HFF-Myc (cell line): ENCODE results near the gene ITPK1.

ENCODE experiments used
- DNase-seq: peaks from one replicate; pipeline ENCODE4 v3.0.0-alpha.2; 2011; ENCODE audit warnings: low read depth; ENCODE audit errors: extremely low read depth
- H3K4me3 ChIP-seq: replicated peaks from 2 replicates; pipeline ENCODE4 v1.5.1; 2011; ENCODE audit warnings: low read depth, mild to moderate bottlenecking, control low read depth, low read length
- TF ChIP-seq, protein P1 (sequence below): IDR thresholded peaks from 2 replicates; pipeline ENCODE4 v1.5.1; 2012; ENCODE audit warnings: mild to moderate bottlenecking, low read depth, low read length, control low read depth; ENCODE audit errors: missing control alignments

ITPK1 gene

DNA sequence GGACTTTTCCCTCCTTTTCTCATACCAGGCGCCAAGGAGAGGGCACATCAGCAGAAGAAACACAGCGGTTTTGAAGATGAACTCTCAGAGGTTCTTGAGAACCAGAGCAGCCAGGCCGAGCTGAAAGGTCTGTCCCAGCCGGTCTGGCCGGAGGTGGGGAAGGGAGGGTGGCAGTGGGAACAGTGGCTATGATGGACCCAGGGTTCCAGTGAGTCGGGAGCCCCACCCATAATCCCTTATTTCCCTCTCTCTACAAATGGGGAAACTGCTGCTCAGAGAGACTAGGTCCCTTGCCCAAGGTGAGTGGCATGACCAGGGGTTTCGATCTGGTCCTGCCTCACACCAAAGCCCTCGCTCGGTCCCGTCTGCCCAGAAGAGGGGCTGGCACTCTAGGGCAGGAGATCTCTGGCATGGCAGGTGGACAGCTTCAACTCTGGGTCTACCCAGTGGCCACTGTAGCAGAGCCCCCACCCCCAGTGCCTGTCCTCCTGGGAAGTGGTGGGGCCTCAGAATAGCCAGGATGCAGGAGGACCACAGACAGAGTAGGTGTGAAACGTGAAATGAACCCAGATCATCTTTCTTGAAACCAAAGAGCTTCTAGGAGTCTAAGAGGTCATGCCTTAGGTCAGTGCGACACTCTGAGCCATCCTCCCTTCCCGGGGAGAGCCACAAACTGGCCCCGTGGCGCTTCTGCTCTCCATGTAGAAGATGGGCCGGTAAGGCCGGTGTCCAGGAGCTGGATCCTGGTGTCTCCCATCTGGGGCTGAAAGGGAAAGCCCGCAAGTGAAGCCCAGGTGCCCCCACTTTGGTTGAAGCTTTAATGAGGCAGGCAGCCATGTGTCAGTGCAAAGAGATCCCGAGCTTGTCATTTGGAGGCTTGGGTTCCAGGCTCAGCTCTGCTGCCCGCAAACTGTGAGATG lies 185.8 kb downstream of the ITPK1 start:
- no peak overlapping the region for H3K4me3 ChIP-seq
- TF ChIP-seq, protein P1, sequence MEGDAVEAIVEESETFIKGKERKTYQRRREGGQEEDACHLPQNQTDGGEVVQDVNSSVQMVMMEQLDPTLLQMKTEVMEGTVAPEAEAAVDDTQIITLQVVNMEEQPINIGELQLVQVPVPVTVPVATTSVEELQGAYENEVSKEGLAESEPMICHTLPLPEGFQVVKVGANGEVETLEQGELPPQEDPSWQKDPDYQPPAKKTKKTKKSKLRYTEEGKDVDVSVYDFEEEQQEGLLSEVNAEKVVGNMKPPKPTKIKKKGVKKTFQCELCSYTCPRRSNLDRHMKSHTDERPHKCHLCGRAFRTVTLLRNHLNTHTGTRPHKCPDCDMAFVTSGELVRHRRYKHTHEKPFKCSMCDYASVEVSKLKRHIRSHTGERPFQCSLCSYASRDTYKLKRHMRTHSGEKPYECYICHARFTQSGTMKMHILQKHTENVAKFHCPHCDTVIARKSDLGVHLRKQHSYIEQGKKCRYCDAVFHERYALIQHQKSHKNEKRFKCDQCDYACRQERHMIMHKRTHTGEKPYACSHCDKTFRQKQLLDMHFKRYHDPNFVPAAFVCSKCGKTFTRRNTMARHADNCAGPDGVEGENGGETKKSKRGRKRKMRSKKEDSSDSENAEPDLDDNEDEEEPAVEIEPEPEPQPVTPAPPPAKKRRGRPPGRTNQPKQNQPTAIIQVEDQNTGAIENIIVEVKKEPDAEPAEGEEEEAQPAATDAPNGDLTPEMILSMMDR: no peak
- no peak for DNase-seq

DNA sequence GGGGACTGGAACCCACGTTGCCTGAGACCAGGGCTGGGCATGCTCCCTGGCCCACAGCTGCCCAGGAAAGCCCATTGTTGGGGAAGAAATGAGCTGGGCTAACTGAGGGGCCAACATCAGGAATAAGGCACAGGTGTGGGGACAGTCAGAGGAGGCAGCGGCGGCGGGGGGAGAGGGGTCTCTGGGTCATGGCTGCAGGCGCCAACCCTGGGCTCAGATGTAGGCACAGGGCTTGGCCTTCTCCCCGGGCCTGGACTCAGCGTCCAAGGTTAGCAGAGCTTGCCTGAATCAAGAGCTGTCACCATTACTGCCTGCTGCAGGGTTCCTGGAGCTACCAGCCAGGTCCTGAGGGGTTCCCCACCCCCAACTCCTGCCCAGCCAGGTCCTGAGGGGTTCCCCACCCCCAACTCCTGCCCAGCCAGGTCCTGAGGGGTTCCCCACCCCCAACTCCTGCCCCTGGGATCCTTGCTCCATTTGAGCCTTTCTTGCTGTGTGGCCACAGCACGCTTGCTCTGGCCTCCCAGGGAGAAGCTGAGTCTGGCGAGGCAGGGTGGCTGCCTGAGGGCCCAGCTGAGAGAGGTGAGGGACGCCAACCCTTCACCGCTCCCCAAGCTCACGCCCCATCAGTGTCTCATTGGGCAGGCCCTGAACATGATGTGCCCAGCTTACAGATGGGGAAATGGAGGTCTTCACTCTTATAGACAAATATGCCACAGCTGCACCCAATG lies 186.6 kb downstream of the ITPK1 start:
- no peak for DNase-seq
- TF ChIP-seq, protein P1: no peak
- no peak overlapping the region for H3K4me3 ChIP-seq

DNA sequence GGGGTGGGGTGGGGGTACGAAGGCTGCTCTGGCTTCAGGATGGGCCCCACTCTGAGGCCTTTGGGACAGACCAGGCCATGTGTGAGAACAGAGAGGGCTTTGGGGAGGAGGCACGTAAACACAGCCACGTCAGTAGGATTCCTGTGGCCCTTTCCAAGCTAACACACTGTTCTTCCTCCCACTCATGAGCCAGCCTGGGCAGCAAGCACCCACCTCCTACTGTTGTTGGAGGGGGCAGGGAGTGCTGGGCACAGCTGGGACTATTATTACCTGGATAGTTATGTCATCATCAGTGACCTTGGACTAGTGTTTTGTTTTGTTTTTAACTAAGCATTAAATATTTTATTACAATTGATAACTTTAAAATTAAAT lies 187.5 kb downstream of the ITPK1 start:
- no peak overlapping the region for H3K4me3 ChIP-seq
- TF ChIP-seq, protein P1: no peak
- no peak for DNase-seq

DNA sequence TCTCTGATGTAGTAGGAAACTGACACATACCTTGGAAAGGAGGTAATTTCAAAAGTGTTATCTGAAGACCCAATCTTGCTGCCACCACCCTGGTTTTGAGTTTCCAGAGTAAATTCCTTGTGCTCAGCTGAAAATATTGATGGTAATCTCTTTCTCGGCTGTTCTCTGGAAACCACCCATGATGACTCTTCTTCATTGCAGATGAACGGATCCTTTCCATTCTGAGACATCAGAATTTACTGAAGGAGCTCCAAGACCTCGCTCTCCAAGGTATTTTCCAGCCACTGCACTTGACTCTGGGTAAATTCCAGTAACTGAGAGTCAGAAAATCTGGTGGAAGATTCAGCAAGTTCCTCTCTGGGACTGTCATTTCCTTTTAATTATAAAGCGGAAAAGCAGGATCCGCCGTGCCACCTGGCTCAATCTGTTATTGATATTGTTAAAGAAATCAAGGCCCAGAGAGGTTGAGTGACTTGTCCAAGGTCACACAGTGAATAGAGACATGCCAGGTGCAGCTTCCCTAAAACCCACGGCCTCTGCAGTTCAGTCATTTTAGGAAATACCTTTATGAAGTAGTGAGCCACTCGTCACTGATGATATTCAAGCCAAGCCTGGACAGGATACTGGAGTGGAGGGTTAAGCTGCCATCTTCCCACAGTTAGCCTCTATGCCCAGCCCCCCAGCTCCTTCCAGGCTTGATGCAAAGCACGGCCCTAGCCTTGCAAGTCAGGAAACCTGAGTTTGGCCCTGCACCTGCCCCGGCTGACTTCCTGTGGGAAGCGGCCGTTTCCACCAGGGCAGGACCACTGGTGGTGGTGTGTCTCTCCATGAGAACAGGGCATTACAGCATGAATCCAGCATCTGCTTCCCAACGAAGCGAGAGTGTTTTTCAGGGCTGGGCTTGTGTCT lies 188.1 kb downstream of the ITPK1 start:
- no peak overlapping the region for H3K4me3 ChIP-seq
- no peak for DNase-seq
- TF ChIP-seq, protein P1: no peak

DNA sequence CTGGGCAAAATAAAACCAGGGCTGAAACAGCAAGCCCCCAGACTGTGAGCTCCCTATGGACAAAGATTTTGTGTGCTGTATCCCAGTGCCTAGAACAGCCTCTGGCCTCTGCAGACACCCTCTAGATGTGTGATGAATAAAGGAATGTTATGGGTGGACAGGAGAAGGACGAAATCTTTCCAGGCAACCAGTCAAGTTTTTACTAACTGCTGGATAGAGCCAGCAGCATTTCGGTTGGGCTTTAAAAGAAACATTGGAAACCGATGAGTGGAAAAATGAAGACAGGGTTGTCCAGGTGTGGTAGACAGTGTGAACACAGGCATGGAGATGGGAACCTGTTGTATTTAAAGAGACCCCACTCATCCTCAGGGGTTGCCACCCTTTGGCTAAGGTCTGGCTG lies 188.8 kb downstream of the ITPK1 start:
- H3K4me3 ChIP-seq: no peak overlapping the region
- no peak for DNase-seq
- TF ChIP-seq, protein P1: no peak

DNA sequence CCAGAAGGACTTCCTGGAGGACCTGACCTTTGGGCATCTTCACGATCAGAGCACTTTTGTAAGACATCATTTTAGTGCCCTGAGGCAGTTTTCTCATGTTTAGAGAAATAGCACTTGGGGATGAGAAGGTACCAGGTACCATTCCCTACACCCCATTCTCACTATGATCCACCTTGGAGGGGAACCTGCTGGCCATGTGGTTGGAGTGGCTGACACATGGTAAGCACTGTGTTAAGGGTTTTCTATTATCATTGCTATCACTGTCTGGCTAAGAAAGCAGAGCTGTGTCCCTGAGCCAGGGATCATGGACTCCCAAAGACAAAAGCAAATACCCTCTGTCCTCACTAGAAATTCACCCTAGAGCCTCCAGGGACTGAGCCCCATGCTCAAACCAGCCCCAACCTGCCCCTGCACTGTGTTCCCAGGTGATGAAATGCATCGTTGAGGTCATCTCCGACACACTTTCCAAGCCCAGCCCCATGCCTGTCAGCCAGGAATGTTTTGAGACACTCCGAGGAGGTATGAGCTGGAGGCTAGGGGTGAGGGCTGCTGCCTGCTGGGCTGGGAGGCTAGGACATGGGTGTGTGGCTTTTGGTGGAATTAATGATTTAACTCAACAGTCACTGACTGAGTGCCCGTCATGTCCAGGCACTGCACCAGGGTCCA lies 189.4 kb downstream of the ITPK1 start:
- no peak for DNase-seq
- TF ChIP-seq, protein P1: no peak
- H3K4me3 ChIP-seq: no peak overlapping the region
